T-helper 22 cell (primary cell): ENCODE results near the gene LARP7.
"Not testable (repeated sequence)": the region's sequence is repeated elsewhere in the genome, so short reads cannot be mapped to it uniquely, and the experiment has no call there.

ENCODE experiments used
- DNase-seq: peaks from one replicate; pipeline ENCODE4 v3.0.0-alpha.2; 2020; ENCODE audit warnings: low read depth

The LARP7 gene

GRCh38 chr4:112650332-112650731, 13.4 kb downstream of the LARP7 start:
- DNase-seq, result no peak

- DNase-seq, result no peak
Measured at GRCh38 chr4:112651641-112652040, 14.7 kb downstream of the LARP7 start.

GRCh38 chr4:112652216-112652615, 15.3 kb downstream of the LARP7 start:
- no peak for DNase-seq

- no peak for DNase-seq
Measured at GRCh38 chr4:112655270-112655669, 18.3 kb downstream of the LARP7 start.

GRCh38 chr4:112656115-112656514, 19.2 kb downstream of the LARP7 start:
- not testable (repeated sequence) for DNase-seq

- DNase-seq, result no peak
Measured at GRCh38 chr4:112664611-112665010, 27.7 kb downstream of the LARP7 start.

- DNase-seq, result no peak
Measured at GRCh38 chr4:112668131-112668530, 31.2 kb downstream of the LARP7 start.

GRCh38 chr4:112673076-112673475, 36.1 kb downstream of the LARP7 start:
- DNase-seq, result no peak

- DNase-seq, result no peak
Measured at GRCh38 chr4:112673686-112674085, 36.7 kb downstream of the LARP7 start.

GRCh38 chr4:112674376-112674775, 37.4 kb downstream of the LARP7 start:
- DNase-seq, result no peak

GRCh38 chr4:112677519-112678091, 40.7 kb downstream of the LARP7 start:
- DNase-seq, result no peak

- no peak for DNase-seq
Measured at GRCh38 chr4:112680996-112681395, 44.1 kb downstream of the LARP7 start.

GRCh38 chr4:112693507-112693906, 56.6 kb downstream of the LARP7 start:
- no peak for DNase-seq

- DNase-seq, result no peak
Measured at GRCh38 chr4:112700679-112701078, 63.7 kb downstream of the LARP7 start.

GRCh38 chr4:112702892-112703291, 65.9 kb downstream of the LARP7 start:
- no peak for DNase-seq

GRCh38 chr4:112704322-112704721, 67.4 kb downstream of the LARP7 start:
- DNase-seq, result no peak

- DNase-seq, result no peak
Measured at GRCh38 chr4:112704991-112705845, 68.3 kb downstream of the LARP7 start.

- DNase-seq, result not testable (repeated sequence)
Measured at GRCh38 chr4:112705891-112706839, 69.2 kb downstream of the LARP7 start.

GRCh38 chr4:112706840-112707207, 69.9 kb downstream of the LARP7 start:
- DNase-seq, result no peak
